KMS-11 (cell line): ENCODE measurements around the gene CD27.
A peak's percentile ranks its signal among the peaks of the same experiment; 100 is the strongest.
"Not testable (repeated sequence)": the region's sequence is repeated elsewhere in the genome, so short reads cannot be mapped to it uniquely, and the experiment has no call there.

Source experiments
- H2AFZ ChIP-seq: fragments of 200-600 bp; sonication (generic); 2 replicates; pipeline ENCODE4 v1.6.1; 2016; ENCODE audit warnings: antibody characterized with exemption, mixed run types, low read depth
- H3K27ac ChIP-seq: fragments of 200-600 bp; sonication (generic); 2 replicates; pipeline ENCODE4 v1.6.1; 2016; ENCODE audit warnings: mild to moderate bottlenecking, mixed run types
- H3K27me3 ChIP-seq: fragments of 200-600 bp; sonication (generic); 2 replicates; pipeline ENCODE4 v1.6.1; 2017; ENCODE audit warnings: mild to moderate bottlenecking, low read depth, mixed run types, moderate library complexity; ENCODE audit not compliant: insufficient read depth
- H3K36me3 ChIP-seq: fragments of 200-600 bp; sonication (generic); 2 replicates; pipeline ENCODE4 v1.6.1; 2017; ENCODE audit warnings: mild to moderate bottlenecking, mixed run types; ENCODE audit not compliant: insufficient read depth
- H3K4me1 ChIP-seq: fragments of 200-600 bp; sonication (generic); 2 replicates; pipeline ENCODE4 v1.6.1; 2016; ENCODE audit warnings: mild to moderate bottlenecking, low read depth, mixed run types; ENCODE audit not compliant: poor library complexity, severe bottlenecking
- H3K4me2 ChIP-seq: fragments of 200-600 bp; sonication (generic); 2 replicates; pipeline ENCODE4 v1.7.0; 2016; ENCODE audit warnings: mild to moderate bottlenecking, mixed run types
- H3K4me3 ChIP-seq: fragments of 200-600 bp; sonication (generic); IDR thresholded peaks from 2 replicates; pipeline ENCODE4 v1.6.1; 2017; ENCODE audit warnings: low read depth, low read length, mixed read lengths; ENCODE audit not compliant: insufficient read depth
- H3K79me2 ChIP-seq: fragments of 200-600 bp; sonication (generic); 2 replicates; pipeline ENCODE4 v1.6.1; 2016; ENCODE audit warnings: low read depth, mixed run types; ENCODE audit not compliant: insufficient read depth
- H3K9ac ChIP-seq: fragments of 200-600 bp; sonication (generic); 2 replicates; pipeline ENCODE4 v1.6.1; 2016; ENCODE audit warnings: mild to moderate bottlenecking, mixed run types
- H4K20me1 ChIP-seq: fragments of 200-600 bp; sonication (generic); 2 replicates; pipeline ENCODE4 v1.6.1; 2016; ENCODE audit warnings: mild to moderate bottlenecking, mixed run types; ENCODE audit not compliant: insufficient read depth
- TF ChIP-seq, protein P1 (sequence below): fragments of 200-600 bp; sonication (generic); conservative IDR thresholded peaks from 2 replicates; pipeline ENCODE4 v1.6.1; 2017; ENCODE audit warnings: low read depth, mild to moderate bottlenecking, antibody characterized with exemption, low read length, moderate library complexity, mixed read lengths

Gene CD27

GRCh38 chr12:6478416-6478815 lies 33.7 kb downstream of the CD27 start:
- TF ChIP-seq, protein P1, sequence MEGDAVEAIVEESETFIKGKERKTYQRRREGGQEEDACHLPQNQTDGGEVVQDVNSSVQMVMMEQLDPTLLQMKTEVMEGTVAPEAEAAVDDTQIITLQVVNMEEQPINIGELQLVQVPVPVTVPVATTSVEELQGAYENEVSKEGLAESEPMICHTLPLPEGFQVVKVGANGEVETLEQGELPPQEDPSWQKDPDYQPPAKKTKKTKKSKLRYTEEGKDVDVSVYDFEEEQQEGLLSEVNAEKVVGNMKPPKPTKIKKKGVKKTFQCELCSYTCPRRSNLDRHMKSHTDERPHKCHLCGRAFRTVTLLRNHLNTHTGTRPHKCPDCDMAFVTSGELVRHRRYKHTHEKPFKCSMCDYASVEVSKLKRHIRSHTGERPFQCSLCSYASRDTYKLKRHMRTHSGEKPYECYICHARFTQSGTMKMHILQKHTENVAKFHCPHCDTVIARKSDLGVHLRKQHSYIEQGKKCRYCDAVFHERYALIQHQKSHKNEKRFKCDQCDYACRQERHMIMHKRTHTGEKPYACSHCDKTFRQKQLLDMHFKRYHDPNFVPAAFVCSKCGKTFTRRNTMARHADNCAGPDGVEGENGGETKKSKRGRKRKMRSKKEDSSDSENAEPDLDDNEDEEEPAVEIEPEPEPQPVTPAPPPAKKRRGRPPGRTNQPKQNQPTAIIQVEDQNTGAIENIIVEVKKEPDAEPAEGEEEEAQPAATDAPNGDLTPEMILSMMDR = no peak
- Histone ChIP-seq H3K4me3 (no peak overlapping the region), H3K4me2 (no peak overlapping the region), H4K20me1 (no peaks in the 10 kb centered on the region), H2AFZ (no peak overlapping the region), H3K36me3 (no peaks in the 10 kb centered on the region), H3K4me1 (no peaks in the 10 kb centered on the region), H3K9ac (no peak overlapping the region), H3K79me2 (no peaks in the 10 kb centered on the region), H3K27ac (no peak overlapping the region), H3K27me3 (no peaks in the 10 kb centered on the region)

GRCh38 chr12:6488240-6488639 lies 43.5 kb downstream of the CD27 start:
- Histone ChIP-seq H3K36me3 (no peaks in the 10 kb centered on the region), H3K79me2 (0 out of 2 replicates have a peak, but pooled peaks cover 7% of the 10 kb centered on the region), H2AFZ (no peak overlapping the region), H3K4me2 (no peak overlapping the region), H3K9ac (no peak overlapping the region), H3K4me3 (no peak overlapping the region), H4K20me1 (no peaks in the 10 kb centered on the region), H3K27me3 (no peaks in the 10 kb centered on the region), H3K27ac (no peak overlapping the region), H3K4me1 (peaks cover 4% of the 10 kb centered on the region)
- TF ChIP-seq, protein P1 = no peak

- Histone ChIP-seq H2AFZ (no peak overlapping the region), H4K20me1 (no peaks in the 10 kb centered on the region), H3K9ac (no peak overlapping the region), H3K4me2 (no peak overlapping the region), H3K4me1 (peaks cover 4% of the 10 kb centered on the region), H3K36me3 (no peaks in the 10 kb centered on the region), H3K4me3 (no peak overlapping the region), H3K79me2 (0 out of 2 replicates have a peak, but pooled peaks cover 7% of the 10 kb centered on the region), H3K27me3 (no peaks in the 10 kb centered on the region), H3K27ac (no peak overlapping the region)
- TF ChIP-seq, protein P1 = no peak
These were observed 44.7 kb downstream of the CD27 start for GRCh38 chr12:6489449-6489848.

GRCh38 chr12:6490673-6491072 lies 45.9 kb downstream of the CD27 start:
- H3K36me3 ChIP-seq, H3K4me3 ChIP-seq, H2AFZ ChIP-seq, H3K27me3 ChIP-seq, H3K4me2 ChIP-seq, H4K20me1 ChIP-seq, H3K9ac ChIP-seq, H3K27ac ChIP-seq: not testable (repeated sequence)
- Histone ChIP-seq H3K4me1 (peaks cover 13% of the 10 kb centered on the region), H3K79me2 (peaks cover 18% of the 10 kb centered on the region)

GRCh38 chr12:6492838-6493496 lies 48.2 kb downstream of the CD27 start, which contains the start of gene MRPL51:
MRPL51 (minus strand) TSS chr12:6493262; CDS start chr12:6493136, 126 bp downstream.
- Histone ChIP-seq H3K27ac (peak within 1 kb of the TSS; percentile 93), H3K27me3 (no peaks in the 10 kb centered on the region), H2AFZ (peak within 1 kb of the TSS; percentile 27), H3K4me1 (peaks cover 16% of the 10 kb centered on the region), H3K79me2 (peaks cover 35% of the 10 kb centered on the region), H3K9ac (peak within 1 kb of the TSS; percentile 86), H3K4me3 (peak within 1 kb of the TSS; percentile 51), H3K4me2 (peak within 1 kb of the TSS; percentile 83), H4K20me1 (no peaks in the 10 kb centered on the region), H3K36me3 (no peaks in the 10 kb centered on the region)
- TF ChIP-seq, protein P1 = no peak
